ENCODE data around the gene PRMT1. TPM values are rescaled to one million over a fixed set of nuclear protein-coding genes. Genes with fewer than 3 reads are reported as not detected.

PRMT1 gene
- total and polyA plus RNA-seq, 2 of the 13 experiments (the other 11 are each of a cell fraction or from before 2014, with no cell fraction given), result 324 to 374 TPM

- ChIA-PET POLR2A (interaction anchor here (1.1 to 2.1 kb wide), 2 partner anchors 16 to 18 kb away, joined by 3 to 7 read pairs; partner anchors contain the start of gene SCAF1), CTCF (ENCODE audit: low intra/inter-chr PET ratio, low total read pairs) (no interaction called here)
- intact Hi-C loops (cut with micrococcal nuclease; ENCODE audit: unreplicated experiment) (no loop called here), in situ Hi-C loops (cut with HindIII; ENCODE audit: extremely low pct_ligation_motif_present, low pct_unique_long_range_greater_than_20kb) (no loop called here)
- peak; percentile 70 for TF ChIP-seq AGO2 (optimal IDR thresholded peaks at IDR 0.05; ENCODE audit: low read depth, low read length)
- no peak for TF ChIP-seq POLR2A (IDR thresholded peaks at IDR 0.05; ENCODE audit: insufficient read depth in 1 of 2, low read depth in 2 of 2, low read length in 2 of 2)
- TF ChIP-seq NPAS2 (CRISPR knock-in tag; IDR thresholded peaks at IDR 0.05; ENCODE audit: borderline replicate concordance), result no peak
- peak; percentile 88 for TF ChIP-seq ZNF629 (CRISPR knock-in tag; conservative IDR thresholded peaks at IDR 0.05)
- TF ChIP-seq POLR2G (IDR thresholded peaks at IDR 0.05; ENCODE audit: low read depth, low read length), result 0 out of 2 replicates have a peak, but pooled peaks have one; percentile 24
- TF ChIP-seq SPEN (CRISPR knock-in tag; IDR thresholded peaks at IDR 0.05; ENCODE audit: low read depth), result no peak
- TF ChIP-seq ZNF784 (CRISPR knock-in tag; IDR thresholded peaks at IDR 0.05; ENCODE audit: borderline replicate concordance), result no peak
- 0 out of 2 replicates have a peak, but pooled peaks have one; percentile 29 for TF ChIP-seq SRY (CRISPR knock-in tag; IDR thresholded peaks at IDR 0.05)
- no peak for TF ChIP-seq EEA1 (CRISPR knock-in tag; IDR thresholded peaks at IDR 0.05; ENCODE audit: borderline replicate concordance)
- no peak for TF ChIP-seq TFDP1 (CRISPR knock-in tag; IDR thresholded peaks at IDR 0.05; ENCODE audit: borderline replicate concordance)
- TF ChIP-seq ZBTB7A (CRISPR knock-in tag; IDR thresholded peaks at IDR 0.05), result no peak
- DNase-seq (ENCODE audit: low spot score) (no peak), FAIRE-seq (no peak), ATAC-seq (no peak)
- Histone ChIP-seq H3K4me1 (ENCODE audit: insufficient read depth, low read length) (peaks cover 22% of the 10 kb centered on the region), H3K4me2 (ENCODE audit: low read depth, low read length) (no peak overlapping the region), H3K79me2 (ENCODE audit: insufficient read depth, low read length) (no peaks in the 10 kb centered on the region), H3K9ac (ENCODE audit: insufficient read depth, low read depth, low read length) (no peak overlapping the region), H2AFZ (ENCODE audit: low read length) (no peak overlapping the region), H3K9me3 (ENCODE audit: low read length) (no peaks in the 10 kb centered on the region), H3K27me3 (ENCODE audit: control insufficient read depth in 1 of 2, insufficient read depth in 2 of 2, low read length in 2 of 2) (no peaks in the 10 kb centered on the region), H4K20me1 (ENCODE audit: insufficient read depth, low read length) (peaks cover under 1% of the 10 kb centered on the region; the same call in 1 of the 2 replicates), H3K4me3 (replicated peaks in 1 of 3; ENCODE audit: insufficient read depth in 1 of 3, low read depth in 2 of 3, low read length in 3 of 3) (no peak overlapping the region), H3K27ac (ENCODE audit: extremely low read length, insufficient read depth, low read length) (no peak overlapping the region), H3K36me3 (replicated peaks in 1 of 2; ENCODE audit: control insufficient read depth in 1 of 2, insufficient read depth in 2 of 2, low read length in 2 of 2) (peaks cover 27 to 79% of the 10 kb centered on the region in 2 experiments)
- no TSS peak for BruUV-seq (replicated peaks)
- WGBS (ENCODE audit: low lambda C conversion rate), result 98% methylated on average over 6 of the region's 12 CpGs
Observed at GRCh38 chr19:49658566-49659442, 18.3 kb upstream of the PRMT1 start.

Data from HepG2 (cell line).